Mesenchymal stem cell (in vitro differentiated cells and primary cell): ENCODE data around the gene DDX10.

Experiments
- DNase-seq: peaks from one replicate; pipeline ENCODE4 v3.0.0-alpha.2; 2013
- H2AFZ ChIP-seq: one replicate; pipeline ENCODE4 v1.6.1; 2013; ENCODE audit warnings: low read depth, mild to moderate bottlenecking, control low read depth, inconsistent platforms, low read length, moderate library complexity
- H2AK5ac ChIP-seq: 2 replicates; pipeline ENCODE4 v1.6.1; 2013; ENCODE audit warnings: low read length, moderate library complexity, mild to moderate bottlenecking, inconsistent platforms; ENCODE audit not compliant: severe bottlenecking
- H2BK120ac ChIP-seq: one replicate; pipeline ENCODE4 v1.6.1; 2013; ENCODE audit warnings: low read depth, mild to moderate bottlenecking, inconsistent platforms, low read length, moderate library complexity
- H2BK12ac ChIP-seq, 2 experiments: one replicate each; pipeline ENCODE4 v1.6.1; 2013; ENCODE audit warnings: inconsistent platforms in 2 of 2, low read length in 2 of 2, mild to moderate bottlenecking in 2 of 2, moderate library complexity in 2 of 2, control low read depth in 1 of 2
- H2BK15ac ChIP-seq: one replicate; pipeline ENCODE4 v1.6.1; 2013; ENCODE audit warnings: mild to moderate bottlenecking, low read depth, inconsistent platforms; ENCODE audit not compliant: poor library complexity, severe bottlenecking
- H2BK5ac ChIP-seq: 2 replicates; pipeline ENCODE4 v1.6.1; 2013; ENCODE audit warnings: low read depth, mild to moderate bottlenecking, low read length, control low read depth, inconsistent platforms; ENCODE audit not compliant: poor library complexity, severe bottlenecking
- H3K14ac ChIP-seq, 2 experiments: one replicate each; pipeline ENCODE4 v1.6.1; 2013; ENCODE audit warnings: inconsistent platforms in 2 of 2, low read length in 2 of 2, control low read depth in 1 of 2, mild to moderate bottlenecking in 1 of 2, moderate library complexity in 1 of 2
- H3K18ac ChIP-seq, 2 experiments: one replicate each; pipeline ENCODE4 v1.6.1; 2013; ENCODE audit warnings: inconsistent platforms in 2 of 2, low read length in 2 of 2, control low read depth in 1 of 2, low read depth in 1 of 2, mild to moderate bottlenecking in 1 of 2
- H3K23ac ChIP-seq, 2 experiments: one replicate each; pipeline ENCODE4 v1.6.1; 2013; ENCODE audit warnings: inconsistent platforms in 2 of 2, low read length in 2 of 2, mild to moderate bottlenecking in 2 of 2, moderate library complexity in 2 of 2, control low read depth in 1 of 2
- H3K27ac ChIP-seq: 2 replicates; pipeline ENCODE4 v1.5.1; 2013; ENCODE audit warnings: mild to moderate bottlenecking, moderate library complexity, low read length, control low read depth, inconsistent platforms; ENCODE audit not compliant: poor library complexity, severe bottlenecking
- H3K27me3 ChIP-seq, 2 experiments: 2 replicates each; pipeline versions ENCODE4 v1.6.1 to v1.7.0; 2013; ENCODE audit warnings: low read length in 2 of 2, mild to moderate bottlenecking in 2 of 2, moderate library complexity in 2 of 2, control low read depth in 1 of 2, inconsistent platforms in 1 of 2; ENCODE audit not compliant: control insufficient read depth in 1 of 2, insufficient read depth in 1 of 2
- H3K36me3 ChIP-seq, 2 experiments: 2 replicates each; pipeline versions ENCODE4 v1.6.1 to v1.7.0; 2013; ENCODE audit warnings: low read length in 2 of 2, control low read depth in 1 of 2, inconsistent platforms in 1 of 2, low read depth in 1 of 2, mild to moderate bottlenecking in 1 of 2; ENCODE audit not compliant: insufficient read depth in 2 of 2, control insufficient read depth in 1 of 2
- H3K4ac ChIP-seq, 2 experiments: one replicate each; pipeline ENCODE4 v1.6.1; 2013; ENCODE audit warnings: inconsistent platforms in 2 of 2, low read length in 2 of 2, mild to moderate bottlenecking in 2 of 2, moderate library complexity in 2 of 2, control low read depth in 1 of 2, low read depth in 1 of 2
- H3K4me1 ChIP-seq: 2 replicates; pipeline ENCODE4 v1.6.1; 2013; ENCODE audit warnings: low read depth, low read length, control low read depth; ENCODE audit not compliant: control insufficient read depth, insufficient read depth
- H3K4me2 ChIP-seq: 2 replicates; pipeline ENCODE4 v1.6.1; 2013; ENCODE audit warnings: low read length, mild to moderate bottlenecking, inconsistent platforms; ENCODE audit not compliant: poor library complexity, severe bottlenecking
- H3K4me3 ChIP-seq, 2 experiments: 2 replicates each; pipeline versions ENCODE4 v1.5.1 to v1.7.0; 2013; ENCODE audit warnings: low read length in 2 of 2, mild to moderate bottlenecking in 2 of 2, control low read depth in 1 of 2, low read depth in 1 of 2; ENCODE audit not compliant: insufficient read depth in 1 of 2
- H3K79me1 ChIP-seq: replicated peaks from 2 replicates; pipeline ENCODE4 v1.6.1; 2013; ENCODE audit warnings: mild to moderate bottlenecking, control low read depth, low read length, inconsistent platforms; ENCODE audit not compliant: poor library complexity, severe bottlenecking
- H3K9ac ChIP-seq: 2 replicates; pipeline ENCODE4 v1.7.0; 2013; ENCODE audit warnings: mild to moderate bottlenecking, low read length, moderate library complexity
- H3K9me3 ChIP-seq: 2 replicates; pipeline ENCODE4 v1.7.0; 2013; ENCODE audit warnings: mild to moderate bottlenecking, low read length; ENCODE audit not compliant: control insufficient read depth
- H4K8ac ChIP-seq: one replicate; pipeline ENCODE4 v1.6.1; 2013; ENCODE audit warnings: inconsistent platforms, mild to moderate bottlenecking, low read length, moderate library complexity
- H4K91ac ChIP-seq: one replicate; pipeline ENCODE4 v1.6.1; 2013; ENCODE audit warnings: mild to moderate bottlenecking, low read length, inconsistent platforms
- WGBS: methylation state at CpG from one replicate; pipeline ENCODE4 v1.1.7; 2013; ENCODE audit warnings: mixed read lengths; 5-methylcytosine and 5-hydroxymethylcytosine counted together

DDX10 gene

DNA sequence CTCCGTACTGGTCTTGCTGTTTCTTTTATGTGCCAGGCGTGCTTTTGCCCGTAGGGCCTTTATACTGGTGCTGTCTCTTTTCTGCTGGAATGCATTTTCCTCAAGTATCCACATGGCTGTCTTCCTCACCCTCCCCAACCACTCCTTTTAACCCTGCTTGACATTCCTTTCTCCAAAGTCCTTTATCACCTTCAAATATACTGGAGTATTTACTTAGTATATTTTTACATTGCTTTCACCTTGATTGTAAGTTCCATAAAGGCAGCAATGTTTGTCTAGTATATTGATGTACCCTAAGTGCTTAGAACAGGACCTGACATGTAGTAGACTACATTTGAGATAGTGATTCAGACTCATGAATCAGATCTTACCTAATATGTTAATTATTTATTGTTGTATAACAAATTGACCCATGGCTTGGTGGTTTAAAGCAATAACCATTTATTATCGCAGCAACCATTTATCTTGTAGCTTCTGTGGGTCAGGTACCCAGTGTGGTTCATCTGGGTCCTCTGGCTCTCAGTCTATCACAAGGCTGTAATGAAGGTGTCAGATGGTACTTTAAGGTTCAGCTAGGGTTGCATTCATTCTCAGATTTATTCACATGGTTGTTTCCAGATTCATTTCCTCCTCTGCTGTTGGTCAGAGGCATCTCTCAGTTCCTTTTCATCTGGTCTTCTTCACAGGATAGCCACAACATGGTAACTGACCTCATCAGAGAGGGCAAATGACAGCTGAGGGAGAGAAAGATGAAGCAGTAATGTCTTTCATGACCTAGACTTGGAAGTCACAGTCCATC, 34.2 kb downstream of the DDX10 start:
- WGBS = 95% methylated on average over 4 of the region's 4 CpGs

GRCh38 chr11:108703916-108704315, 39.0 kb downstream of the DDX10 start:
- Histone ChIP-seq H4K8ac (no peak overlapping the region), H2BK15ac (no peak overlapping the region), H3K4ac (no peak overlapping the region), H3K27me3 (no peaks in the 10 kb centered on the region), H2AFZ (no peak overlapping the region), H3K9ac (no peak overlapping the region), H2BK5ac (no peak overlapping the region), H2BK12ac (no peak overlapping the region), H2AK5ac (no peak overlapping the region), H3K18ac (no peak overlapping the region), H3K9me3 (peaks cover 24% of the 10 kb centered on the region), H3K79me1 (peaks cover 16% of the 10 kb centered on the region), H3K36me3 (peaks cover 2 to 70% of the 10 kb centered on the region in 2 experiments), H4K91ac (no peak overlapping the region), H3K4me2 (no peak overlapping the region), H3K23ac (no peak overlapping the region), H3K27ac (no peak overlapping the region), H3K14ac (no peak overlapping the region), H3K4me3 (no peak overlapping the region), H3K4me1 (no peaks in the 10 kb centered on the region), H2BK120ac (no peak overlapping the region)
- no peak for DNase-seq

More for the DNA sequence above, 34.2 kb downstream of the DDX10 start:
- Histone ChIP-seq H3K79me1 (peaks cover 12% of the 10 kb centered on the region), H2BK120ac (no peak overlapping the region), H3K4me1 (peaks cover 2% of the 10 kb centered on the region), H2AFZ (no peak overlapping the region), H3K27me3 (no peaks in the 10 kb centered on the region), H4K8ac (peak overlapping the region; percentile 57), H4K91ac (no peak overlapping the region), H3K4ac (peak overlapping the region in 1 of 2 experiments; percentile 15), H3K9me3 (no peaks in the 10 kb centered on the region), H3K23ac (no peak overlapping the region), H2BK12ac (no peak overlapping the region), H3K18ac (peak overlapping the region in 1 of 2 experiments; percentile 8), H3K36me3 (peaks cover 3 to 36% of the 10 kb centered on the region in 2 experiments), H3K27ac (no peak overlapping the region), H2BK5ac (no peak overlapping the region), H2AK5ac (peak overlapping the region; percentile 84), H2BK15ac (no peak overlapping the region), H3K14ac (no peak overlapping the region), H3K4me3 (no peak overlapping the region), H3K9ac (peak overlapping the region; percentile 20), H3K4me2 (no peak overlapping the region)
- no peak for DNase-seq

DNA sequence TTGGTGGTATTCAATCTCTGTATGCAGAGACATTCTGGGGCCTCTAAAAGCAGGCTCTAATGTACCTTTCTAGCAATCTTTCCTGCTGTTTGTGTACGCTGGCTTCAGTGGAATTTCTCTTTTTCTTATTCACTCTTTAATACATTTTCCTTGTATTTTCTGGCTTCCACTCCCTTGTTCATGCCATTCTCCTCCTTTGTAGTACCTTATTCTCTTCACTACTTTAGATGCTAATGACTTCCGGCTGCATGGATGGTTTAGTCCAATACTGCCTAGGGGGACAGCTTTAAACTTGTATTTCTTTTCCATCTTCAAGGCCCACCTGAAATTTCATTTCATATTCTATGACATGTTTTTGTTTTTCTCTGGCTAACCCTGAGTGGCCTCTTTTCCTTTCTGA, 40.2 kb downstream of the DDX10 start:
- Histone ChIP-seq H4K8ac (no peak overlapping the region), H3K4me2 (no peak overlapping the region), H3K4me1 (no peaks in the 10 kb centered on the region), H3K36me3 (peaks cover 2 to 72% of the 10 kb centered on the region in 2 experiments), H3K4me3 (no peak overlapping the region), H3K23ac (no peak overlapping the region), H3K18ac (no peak overlapping the region), H2BK15ac (no peak overlapping the region), H3K27me3 (no peaks in the 10 kb centered on the region), H3K9ac (no peak overlapping the region), H2BK5ac (no peak overlapping the region), H2BK120ac (no peak overlapping the region), H3K9me3 (peaks cover 35% of the 10 kb centered on the region), H2AK5ac (no peak overlapping the region), H3K79me1 (peaks cover 14% of the 10 kb centered on the region), H3K14ac (no peak overlapping the region), H2AFZ (no peak overlapping the region), H2BK12ac (no peak overlapping the region), H3K4ac (no peak overlapping the region), H3K27ac (no peak overlapping the region), H4K91ac (no peak overlapping the region)
- 97% methylated on average over 2 of the region's 2 CpGs for WGBS
- no peak for DNase-seq

DNA sequence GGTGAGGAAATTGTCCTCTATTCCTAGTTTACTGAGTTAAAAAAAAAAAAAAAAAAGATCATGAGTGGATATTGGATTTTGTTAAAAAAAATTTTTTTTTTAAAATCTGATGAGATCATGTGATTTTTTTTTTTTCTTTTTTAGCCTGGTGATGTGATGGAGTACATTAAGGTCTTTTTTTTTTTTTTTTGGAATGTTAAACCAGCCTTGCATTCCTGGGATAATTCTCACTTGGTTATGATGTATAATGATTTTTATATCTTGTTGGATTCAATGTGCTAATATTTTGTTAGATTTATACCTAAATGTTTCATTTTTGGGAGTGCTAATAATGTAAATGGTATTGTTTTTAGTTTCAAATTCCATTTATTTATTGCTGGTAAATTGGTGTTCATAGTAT, 43.3 kb downstream of the DDX10 start:
- H3K4me3 ChIP-seq = no peak overlapping the region
- no peak overlapping the region for H3K14ac ChIP-seq
- no peak overlapping the region for H3K4ac ChIP-seq

More for the DNA sequence above, 43.3 kb downstream of the DDX10 start:
- Histone ChIP-seq H2BK120ac (no peak overlapping the region), H2BK12ac (no peak overlapping the region), H2AK5ac (no peak overlapping the region), H3K23ac (no peak overlapping the region), H4K8ac (no peak overlapping the region), H4K91ac (no peak overlapping the region), H3K27me3 (no peaks in the 10 kb centered on the region), H2BK5ac (no peak overlapping the region), H3K18ac (no peak overlapping the region), H2AFZ (no peak overlapping the region), H2BK15ac (no peak overlapping the region), H3K9ac (no peak overlapping the region), H3K36me3 (peaks cover 9 to 73% of the 10 kb centered on the region in 2 experiments), H3K27ac (no peak overlapping the region), H3K4me2 (no peak overlapping the region), H3K9me3 (peaks cover 57% of the 10 kb centered on the region), H3K4me1 (no peaks in the 10 kb centered on the region), H3K79me1 (peaks cover 16% of the 10 kb centered on the region)
- no peak for DNase-seq
